ENCODE results near the gene BCHE. TPM values are rescaled to one million over a fixed set of nuclear protein-coding genes. Genes with fewer than 3 reads are reported as not detected.
A peak's percentile ranks its signal among the peaks of the same experiment; 100 is the strongest.

Gene BCHE
- 5.5 TPM for total RNA-seq
- long read RNA-seq, partial matches to known transcripts = 0 of 2 reads
- long read RNA-seq, other reads (novel, unspliced or antisense) = 0 of 2 reads

GRCh38 chr3:165837058-165837525 is at the start of gene BCHE:
TSS of gene BCHE (minus strand) at chr3:165837423. CDS start at chr3:165831033, 6,390 bp downstream.
- intact Hi-C loops (cut with DNase I) = no loop called here
- ATAC-seq (peak; percentile 69), DNase-seq (ENCODE audit: missing footprints) (no peak)

- no peak for ATAC-seq
- intact Hi-C loops (cut with DNase I) = no loop called here
- DNase-seq (ENCODE audit: missing footprints) = no peak
These were observed 48.5 kb upstream of the BCHE start for GRCh38 chr3:165885558-165886270.

GRCh38 chr3:165884518-165884917 is 47.3 kb upstream of the BCHE start:
- DNase-seq (ENCODE audit: missing footprints) (no peak), ATAC-seq (no peak)
- intact Hi-C loops (cut with DNase I) = no loop called here

GRCh38 chr3:165883863-165884478 is 46.7 kb upstream of the BCHE start:
- no peak for ATAC-seq
- intact Hi-C loops (cut with DNase I) = no loop called here

GRCh38 chr3:165883117-165883516 is 45.9 kb upstream of the BCHE start:
- intact Hi-C loops (cut with DNase I) = no loop called here
- DNase-seq (ENCODE audit: missing footprints) = no peak
- ATAC-seq = no peak

More at GRCh38 chr3:165883863-165884478, 46.7 kb upstream of the BCHE start:
- no peak for DNase-seq (ENCODE audit: missing footprints)

GRCh38 chr3:165875644-165876043 is 38.4 kb upstream of the BCHE start:
- DNase-seq (ENCODE audit: missing footprints) (no peak), ATAC-seq (no peak)
- intact Hi-C loops (cut with DNase I) = no loop called here

GRCh38 chr3:165874663-165875489 is 37.7 kb upstream of the BCHE start:
- no peak for ATAC-seq
- no peak for DNase-seq (ENCODE audit: missing footprints)
- intact Hi-C loops (cut with DNase I) = no loop called here

- intact Hi-C loops (cut with DNase I) = no loop called here
- DNase-seq (ENCODE audit: missing footprints) (no peak), ATAC-seq (no peak)
These were observed 30.9 kb upstream of the BCHE start for GRCh38 chr3:165868088-165868487.

GRCh38 chr3:165859061-165859460 is 21.8 kb upstream of the BCHE start:
- ATAC-seq (no peak), DNase-seq (ENCODE audit: missing footprints) (no peak)
- intact Hi-C loops (cut with DNase I) = no loop called here

- ATAC-seq = no peak
- DNase-seq (ENCODE audit: missing footprints) = no peak
- intact Hi-C loops (cut with DNase I) = no loop called here
These were observed 18.4 kb upstream of the BCHE start for GRCh38 chr3:165855581-165855980.

GRCh38 chr3:165854696-165855095 is 17.5 kb upstream of the BCHE start:
- intact Hi-C loops (cut with DNase I) = no loop called here
- no peak for DNase-seq (ENCODE audit: missing footprints)
- ATAC-seq = no peak

- DNase-seq (ENCODE audit: missing footprints) (no peak), ATAC-seq (no peak)
- intact Hi-C loops (cut with DNase I) = no loop called here
These were observed 15.5 kb upstream of the BCHE start for GRCh38 chr3:165852711-165853110.

GRCh38 chr3:165852191-165852590 is 15.0 kb upstream of the BCHE start:
- intact Hi-C loops (cut with DNase I) = no loop called here
- DNase-seq (ENCODE audit: missing footprints) (no peak), ATAC-seq (no peak)

GRCh38 chr3:165846056-165846455 is 8.8 kb upstream of the BCHE start:
- DNase-seq (ENCODE audit: missing footprints) (no peak), ATAC-seq (no peak)
- intact Hi-C loops (cut with DNase I) = no loop called here

- intact Hi-C loops (cut with DNase I) = no loop called here
- ATAC-seq = no peak
- DNase-seq (ENCODE audit: missing footprints) = no peak
These were observed 2.3 kb upstream of the BCHE start for GRCh38 chr3:165839296-165840076.

GRCh38 chr3:165837801-165838200 is 578 bp upstream of the BCHE start:
- ATAC-seq (no peak), DNase-seq (ENCODE audit: missing footprints) (no peak)
- intact Hi-C loops (cut with DNase I) = no loop called here

- no peak for DNase-seq (ENCODE audit: missing footprints)
- ATAC-seq = no peak
- intact Hi-C loops (cut with DNase I) = no loop called here
These were observed 1.8 kb downstream of the BCHE start for GRCh38 chr3:165835431-165835830.

GRCh38 chr3:165830746-165831145 is 6.5 kb downstream of the BCHE start:
- intact Hi-C loops (cut with DNase I) = no loop called here
- no peak for DNase-seq (ENCODE audit: missing footprints)
- no peak for ATAC-seq

GRCh38 chr3:165827883-165828282 is 9.3 kb downstream of the BCHE start:
- intact Hi-C loops (cut with DNase I) = no loop called here
- ATAC-seq (no peak), DNase-seq (ENCODE audit: missing footprints) (no peak)

Measured in Right ventricle myocardium inferior (tissue), 1 donor.